ENCODE measurements around the gene UNC80.

DNA sequence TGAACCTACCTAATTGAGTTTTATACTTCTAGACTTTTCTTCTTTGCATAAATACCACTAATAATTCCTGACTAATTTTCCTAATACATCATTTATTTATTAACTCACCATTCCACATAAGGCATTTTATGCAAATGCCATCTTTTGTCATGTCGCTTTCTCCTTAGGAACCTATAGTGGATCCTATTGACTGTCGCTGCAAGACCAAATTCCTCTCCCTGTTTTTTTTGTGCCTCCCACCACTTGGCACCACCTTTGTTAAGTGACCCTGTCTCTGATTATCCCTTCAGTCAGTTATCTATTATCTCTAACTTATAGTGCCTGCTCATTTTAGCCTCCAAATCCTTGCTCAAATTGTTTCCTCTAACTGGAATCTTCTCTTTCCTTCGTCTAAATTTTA lies 19.5 kb downstream of the UNC80 start:
- TF ChIP-seq, protein P1, sequence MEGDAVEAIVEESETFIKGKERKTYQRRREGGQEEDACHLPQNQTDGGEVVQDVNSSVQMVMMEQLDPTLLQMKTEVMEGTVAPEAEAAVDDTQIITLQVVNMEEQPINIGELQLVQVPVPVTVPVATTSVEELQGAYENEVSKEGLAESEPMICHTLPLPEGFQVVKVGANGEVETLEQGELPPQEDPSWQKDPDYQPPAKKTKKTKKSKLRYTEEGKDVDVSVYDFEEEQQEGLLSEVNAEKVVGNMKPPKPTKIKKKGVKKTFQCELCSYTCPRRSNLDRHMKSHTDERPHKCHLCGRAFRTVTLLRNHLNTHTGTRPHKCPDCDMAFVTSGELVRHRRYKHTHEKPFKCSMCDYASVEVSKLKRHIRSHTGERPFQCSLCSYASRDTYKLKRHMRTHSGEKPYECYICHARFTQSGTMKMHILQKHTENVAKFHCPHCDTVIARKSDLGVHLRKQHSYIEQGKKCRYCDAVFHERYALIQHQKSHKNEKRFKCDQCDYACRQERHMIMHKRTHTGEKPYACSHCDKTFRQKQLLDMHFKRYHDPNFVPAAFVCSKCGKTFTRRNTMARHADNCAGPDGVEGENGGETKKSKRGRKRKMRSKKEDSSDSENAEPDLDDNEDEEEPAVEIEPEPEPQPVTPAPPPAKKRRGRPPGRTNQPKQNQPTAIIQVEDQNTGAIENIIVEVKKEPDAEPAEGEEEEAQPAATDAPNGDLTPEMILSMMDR (IDR thresholded peaks at IDR 0.05; ENCODE audit: low read depth, low read length) = no peak
- TF ChIP-seq POLR2A (IDR thresholded peaks at IDR 0.05; ENCODE audit: extremely low read depth, insufficient read length) = no peak
